Myocyte (in vitro differentiated cells): ENCODE results near the gene TBX20. TPM values are rescaled to one million over a fixed set of nuclear protein-coding genes. Genes with fewer than 3 reads are reported as not detected.
"Not testable (repeated sequence)": the region's sequence is repeated elsewhere in the genome, so short reads cannot be mapped to it uniquely, and the experiment has no call there.

Experiments used
- DNase-seq: peaks from one replicate; pipeline ENCODE4 v3.0.0-alpha.2; 2012; ENCODE audit warnings: low read depth
- total RNA-seq: library from RNA; depleted of rRNA; stranded (reverse); fragments of >200 nt; gene quantifications from 2 replicates; pipeline ENCODE4 v1.2.3, GENCODE V29; 2014

Gene TBX20
- total RNA-seq, 1 donor from 2014 or later: not detected

GRCh38 chr7:35167158-35167557 is 86.7 kb downstream of the TBX20 start:
- DNase-seq: not testable (repeated sequence)

GRCh38 chr7:35161059-35161740 is 92.7 kb downstream of the TBX20 start:
- not testable (repeated sequence) for DNase-seq

Other genes with a start within 250 kb of the TBX20 start
- gene DPY19L1, start 216.6 kb downstream of the TBX20 start, total RNA-seq: 35.7 and 47.7 TPM in 2 replicates